GM12891 (cell line): Measurements from ENCODE around the gene THEM4.

Experiments
- PAX5 ChIP-seq: IDR thresholded peaks from 2 replicates; pipeline ENCODE4 v1.6.1; 2011; ENCODE audit warnings: low read length, moderate library complexity, mild to moderate bottlenecking; ENCODE audit not compliant: insufficient read depth, severe bottlenecking
- POLR2A ChIP-seq: IDR thresholded peaks from 2 replicates; pipeline ENCODE4 v1.6.1; 2011; ENCODE audit warnings: low read depth, low read length, control low read depth
- POLR2AphosphoS5 ChIP-seq: IDR thresholded peaks from 2 replicates; pipeline ENCODE4 v1.6.1; 2011; ENCODE audit warnings: low read depth, low read length, control low read depth
- TAF1 ChIP-seq: IDR thresholded peaks from 2 replicates; pipeline ENCODE4 v1.6.1; 2011; ENCODE audit warnings: low read depth, low read length, control low read depth

- no peak for TF ChIP-seq POLR2AphosphoS5
- TF ChIP-seq PAX5: no peak
- TF ChIP-seq POLR2A: no peak
- TF ChIP-seq TAF1: no peak
Observed at GRCh38 chr1:151830055-151830454, 79.3 kb downstream of the THEM4 start.
